ENCODE data around the gene ARMC2. TPM values are rescaled to one million over a fixed set of nuclear protein-coding genes. Genes with fewer than 3 reads are reported as not detected.

The ARMC2 gene
- total RNA-seq, 1 experiment from 2014 or later = 3.2 TPM

GRCh38 chr6:108982154-108983113 lies 134.2 kb downstream of the ARMC2 start:
- H3K9me3 Mint-ChIP-seq (ENCODE audit: unreplicated experiment) = peaks cover 16% of the 10 kb centered on the region
- H3K27ac Mint-ChIP-seq (ENCODE audit: low read depth, unreplicated experiment) = no peak overlapping the region
- ChIA-PET POLR2A (no interaction called here), CTCF (interaction anchor here (0.7 kb wide), 1 partner anchor 119 kb away, joined by 3 read pairs; no protein-coding TSS in a partner anchor)
- TF ChIP-seq CTCF (IDR thresholded peaks at IDR 0.05; ENCODE audit: unreplicated experiment) = no peak
- DNase-seq (ENCODE audit: unreplicated experiment) = no peak
- no peaks in the 10 kb centered on the region for H3K4me1 Mint-ChIP-seq (ENCODE audit: insufficient read depth, unreplicated experiment)
- no peaks in the 10 kb centered on the region for H3K27me3 Mint-ChIP-seq (ENCODE audit: insufficient read depth, unreplicated experiment)
- intact Hi-C loops (cut with micrococcal nuclease) = no loop called here
- H3K4me3 Mint-ChIP-seq (ENCODE audit: unreplicated experiment) = no peak overlapping the region
- BruUV-seq (replicated peaks) = no TSS peak
- H3K36me3 Mint-ChIP-seq (ENCODE audit: insufficient read depth, unreplicated experiment) = peaks cover 52% of the 10 kb centered on the region

GRCh38 chr6:108983151-108983550 lies 134.9 kb downstream of the ARMC2 start:
- BruUV-seq (replicated peaks) = TSS peak; percentile 12
- Mint-ChIP-seq H3K27me3 (ENCODE audit: insufficient read depth, unreplicated experiment) (no peaks in the 10 kb centered on the region), H3K4me1 (ENCODE audit: insufficient read depth, unreplicated experiment) (no peaks in the 10 kb centered on the region), H3K27ac (ENCODE audit: low read depth, unreplicated experiment) (no peak overlapping the region), H3K4me3 (ENCODE audit: unreplicated experiment) (no peak overlapping the region), H3K9me3 (ENCODE audit: unreplicated experiment) (peaks cover 16% of the 10 kb centered on the region), H3K36me3 (ENCODE audit: insufficient read depth, unreplicated experiment) (peaks cover 59% of the 10 kb centered on the region)
- TF ChIP-seq CTCF (IDR thresholded peaks at IDR 0.05; ENCODE audit: unreplicated experiment) = no peak
- ChIA-PET CTCF (no interaction called here), POLR2A (no interaction called here)
- intact Hi-C loops (cut with micrococcal nuclease) = no loop called here
- peak; percentile 44 for DNase-seq (ENCODE audit: unreplicated experiment)

GRCh38 chr6:108985301-108985700 lies 137.1 kb downstream of the ARMC2 start:
- no peak overlapping the region for H3K4me3 Mint-ChIP-seq (ENCODE audit: unreplicated experiment)
- H3K27ac Mint-ChIP-seq (ENCODE audit: low read depth, unreplicated experiment) = no peak overlapping the region
- no TSS peak for BruUV-seq (replicated peaks)
- no peaks in the 10 kb centered on the region for H3K4me1 Mint-ChIP-seq (ENCODE audit: insufficient read depth, unreplicated experiment)
- intact Hi-C loops (cut with micrococcal nuclease) = no loop called here
- ChIA-PET POLR2A (no interaction called here), CTCF (interaction anchor here (1.0 kb wide), 1 partner anchor 85 kb away, joined by 4 read pairs; no protein-coding TSS in a partner anchor)
- no peaks in the 10 kb centered on the region for H3K27me3 Mint-ChIP-seq (ENCODE audit: insufficient read depth, unreplicated experiment)
- peaks cover 74% of the 10 kb centered on the region for H3K36me3 Mint-ChIP-seq (ENCODE audit: insufficient read depth, unreplicated experiment)
- peaks cover 8% of the 10 kb centered on the region for H3K9me3 Mint-ChIP-seq (ENCODE audit: unreplicated experiment)
- DNase-seq (ENCODE audit: unreplicated experiment) = no peak
- no peak for TF ChIP-seq CTCF (IDR thresholded peaks at IDR 0.05; ENCODE audit: unreplicated experiment)

GRCh38 chr6:108987156-108987555 lies 138.9 kb downstream of the ARMC2 start:
- no peak for DNase-seq (ENCODE audit: unreplicated experiment)
- ChIA-PET CTCF (interaction anchor here (0.8 to 0.9 kb wide), 3 partner anchors 9 to 86 kb away, joined by 3 to 4 read pairs (median 3); no protein-coding TSS in a partner anchor), POLR2A (interaction anchor here (0.6 to 2.5 kb wide), 6 partner anchors 12 to 84 kb away, joined by 3 to 7 read pairs (median 5); no protein-coding TSS in a partner anchor)
- no TSS peak for BruUV-seq (replicated peaks)
- Mint-ChIP-seq H3K9me3 (ENCODE audit: unreplicated experiment) (no peaks in the 10 kb centered on the region), H3K36me3 (ENCODE audit: insufficient read depth, unreplicated experiment) (peaks cover 93% of the 10 kb centered on the region), H3K27ac (ENCODE audit: low read depth, unreplicated experiment) (no peak overlapping the region), H3K4me3 (ENCODE audit: unreplicated experiment) (no peak overlapping the region), H3K27me3 (ENCODE audit: insufficient read depth, unreplicated experiment) (no peaks in the 10 kb centered on the region), H3K4me1 (ENCODE audit: insufficient read depth, unreplicated experiment) (no peaks in the 10 kb centered on the region)
- no peak for TF ChIP-seq CTCF (IDR thresholded peaks at IDR 0.05; ENCODE audit: unreplicated experiment)
- intact Hi-C loops (cut with micrococcal nuclease) = no loop called here

All from MCF 10A (cell line).